ENCODE results near the gene TREML4.

The TREML4 gene

DNA sequence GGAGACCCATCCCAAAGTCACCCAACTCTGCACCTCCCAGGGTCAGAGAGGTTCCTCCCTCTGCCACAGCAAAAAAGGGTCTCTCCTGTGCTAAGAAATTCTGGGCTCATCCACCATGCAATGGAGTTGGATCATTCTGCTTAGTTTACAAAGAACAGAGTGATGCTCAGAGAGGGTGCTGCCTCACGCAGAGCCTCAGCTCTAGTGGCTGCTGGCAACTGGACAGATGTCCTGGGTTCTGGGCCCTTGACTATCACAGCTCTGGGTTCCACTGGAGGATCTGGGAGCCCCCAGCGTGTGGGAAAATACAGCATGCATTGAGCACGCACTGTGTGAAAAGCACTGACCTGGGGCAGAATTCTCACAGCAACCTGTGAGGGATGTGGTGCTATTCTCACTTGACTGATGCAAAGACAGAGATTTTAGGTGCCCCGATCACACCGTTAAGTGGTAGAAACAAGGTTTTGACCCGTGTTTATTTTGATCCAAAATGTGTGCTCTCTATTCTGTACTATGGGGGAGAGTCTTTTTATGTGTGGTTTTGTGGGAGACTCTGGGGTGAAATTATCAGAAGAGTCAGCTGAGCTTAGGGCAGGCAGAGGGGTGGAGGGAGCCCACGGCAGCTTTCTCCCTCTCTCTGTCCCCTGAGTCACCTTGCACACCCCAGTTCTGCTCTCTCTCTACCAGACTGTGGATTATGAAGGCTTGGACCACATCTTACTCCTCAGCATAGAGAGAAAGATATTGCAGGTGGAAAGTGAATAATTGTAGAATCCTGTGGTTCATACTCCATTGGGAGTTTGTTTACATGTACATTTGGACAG is 19.9 kb downstream of the TREML4 start:
- in situ Hi-C loops (cut with MboI; ENCODE audit: low sequenced_read_pairs): no loop called here

DNA sequence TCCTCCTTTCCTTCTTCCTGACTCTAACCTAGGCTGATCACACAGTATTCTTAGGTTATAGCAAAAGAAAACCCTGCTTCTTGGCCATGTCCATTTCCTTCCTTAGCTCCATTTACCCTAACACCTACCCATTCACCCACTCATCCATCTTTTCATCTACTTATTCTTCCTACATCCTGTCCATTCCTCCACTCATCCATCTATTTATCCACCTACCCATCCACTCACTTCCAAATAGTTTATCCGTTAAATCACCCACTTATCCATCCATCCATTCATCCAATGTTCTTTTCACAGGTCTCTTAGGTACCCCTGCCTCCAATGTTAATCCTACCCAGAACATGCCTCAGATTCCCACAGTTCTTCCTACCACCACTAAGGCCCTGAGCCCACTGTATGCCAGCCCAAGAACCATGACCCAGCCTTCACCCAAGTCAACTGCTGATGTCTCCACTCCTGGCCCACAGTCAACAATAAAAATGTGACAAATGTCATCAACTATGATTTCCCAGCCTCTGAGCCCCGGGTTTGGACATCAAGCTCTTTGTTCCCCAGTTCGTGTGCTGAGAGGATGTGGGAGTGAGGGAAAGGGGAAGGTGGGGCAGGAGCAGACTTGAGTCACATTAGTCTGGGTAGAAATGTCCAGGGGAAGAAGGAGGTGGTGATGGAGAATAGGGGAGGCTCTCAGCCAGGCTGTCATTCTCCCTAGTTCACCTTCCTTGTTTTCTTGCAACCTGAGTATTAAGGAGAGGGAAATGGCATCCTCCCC is 24.4 kb downstream of the TREML4 start:
- in situ Hi-C loops (cut with MboI; ENCODE audit: low sequenced_read_pairs): no loop called here

DNA sequence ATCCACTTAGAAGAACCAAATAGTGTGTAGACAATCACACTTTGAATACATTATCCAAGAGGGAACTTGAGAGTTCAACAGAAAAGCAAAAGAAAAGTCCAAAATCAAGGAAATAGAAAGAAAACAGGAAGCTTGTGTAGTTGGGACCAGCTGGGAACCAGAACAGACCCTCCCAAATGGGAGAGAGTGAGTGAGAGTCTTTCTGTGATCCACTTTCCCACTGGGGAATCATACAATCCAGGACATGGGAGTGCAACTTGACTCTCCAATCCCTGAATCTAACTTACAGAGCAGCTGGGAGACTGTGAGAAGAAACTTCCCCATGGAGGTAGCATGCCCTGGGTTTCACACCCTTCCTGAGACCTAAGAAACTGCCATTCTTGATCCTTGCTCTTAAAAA is 27.0 kb downstream of the TREML4 start:
- in situ Hi-C loops (cut with MboI; ENCODE audit: low sequenced_read_pairs): no loop called here

DNA sequence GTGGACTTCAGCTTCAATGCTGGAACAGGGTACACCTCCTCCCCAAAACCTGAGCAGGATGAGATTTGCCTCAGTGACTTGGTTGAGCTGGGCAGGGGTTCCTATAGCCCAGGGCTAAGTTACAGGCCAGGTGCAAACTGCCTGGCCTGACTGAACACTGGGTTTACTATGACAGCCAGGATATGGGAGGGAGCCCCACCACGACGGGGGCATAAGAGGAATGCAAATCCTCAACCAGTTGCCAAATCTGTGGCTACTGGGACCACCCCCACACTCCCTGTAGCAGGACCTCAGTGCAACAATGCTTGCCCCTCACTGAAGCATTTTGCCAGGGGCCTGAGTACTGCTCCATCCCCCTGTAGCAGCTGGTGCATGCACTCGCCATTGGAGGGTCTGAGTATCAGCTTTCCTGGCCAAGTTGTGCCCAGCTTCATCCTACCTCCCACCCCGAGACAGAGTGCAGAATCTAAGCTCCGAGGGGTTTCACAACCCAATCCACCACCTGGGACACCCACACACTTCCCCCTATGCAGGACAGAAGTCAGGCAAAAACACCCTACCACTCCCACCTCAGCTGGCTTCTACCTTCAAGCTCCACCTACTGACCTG is 27.6 kb downstream of the TREML4 start:
- in situ Hi-C loops (cut with MboI; ENCODE audit: low sequenced_read_pairs): no loop called here

DNA sequence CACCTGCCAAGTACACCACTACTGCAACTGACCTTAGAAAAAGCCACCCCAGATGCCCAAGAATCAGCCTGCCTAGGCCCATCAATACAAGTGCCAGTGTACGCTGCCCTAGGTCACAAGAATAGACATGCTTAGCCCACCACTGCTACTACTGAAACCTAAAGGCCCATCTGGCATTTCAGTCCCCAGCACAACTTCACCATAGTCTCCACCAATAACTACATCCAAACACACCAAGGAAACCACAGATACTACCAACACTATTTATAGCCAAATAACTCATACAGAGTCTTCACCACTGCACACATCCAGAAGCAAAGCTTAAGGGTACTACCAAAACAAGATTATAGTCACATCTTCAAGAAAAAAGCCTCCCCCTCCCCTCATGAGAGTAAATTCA is 28.2 kb downstream of the TREML4 start:
- in situ Hi-C loops (cut with MboI; ENCODE audit: low sequenced_read_pairs): no loop called here

DNA sequence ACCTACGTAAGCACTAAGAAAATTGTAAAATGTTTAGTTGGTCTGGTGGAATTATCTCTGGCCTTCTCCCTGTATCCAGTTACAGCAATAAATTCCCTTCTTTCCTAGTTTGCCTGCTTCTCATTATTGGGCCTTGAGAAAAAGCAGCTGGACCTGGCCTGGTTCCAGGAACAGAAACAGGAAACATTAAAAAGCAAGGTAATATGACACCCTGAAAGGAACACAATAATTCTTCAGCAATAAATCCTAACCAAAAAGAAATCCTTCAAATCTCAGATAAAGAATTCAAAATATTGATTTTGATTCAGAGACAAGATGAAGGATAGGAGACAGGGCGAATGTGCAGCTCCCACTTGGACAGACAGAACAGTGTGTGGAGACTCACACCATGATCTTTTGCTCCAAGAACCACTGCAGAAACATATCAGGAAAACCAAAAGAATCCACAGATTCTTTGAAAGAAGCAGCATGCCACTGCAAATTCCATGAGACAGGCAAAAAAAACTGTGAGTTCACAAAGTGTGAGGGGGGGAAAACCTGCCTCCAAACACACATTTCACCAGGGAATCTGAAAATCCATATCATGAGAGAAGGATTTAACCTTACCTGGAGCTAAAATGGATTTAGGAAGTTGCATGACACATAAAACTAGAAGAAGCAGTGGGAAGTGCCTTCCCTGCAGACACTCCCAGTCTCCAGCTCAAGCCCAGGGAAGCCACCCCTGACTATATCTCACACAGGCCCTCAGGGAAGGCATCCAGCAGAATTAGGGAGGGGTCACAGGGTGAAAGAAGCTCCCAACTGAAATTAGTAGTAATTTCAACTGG is 29.4 kb downstream of the TREML4 start:
- in situ Hi-C loops (cut with MboI; ENCODE audit: low sequenced_read_pairs): no loop called here

DNA sequence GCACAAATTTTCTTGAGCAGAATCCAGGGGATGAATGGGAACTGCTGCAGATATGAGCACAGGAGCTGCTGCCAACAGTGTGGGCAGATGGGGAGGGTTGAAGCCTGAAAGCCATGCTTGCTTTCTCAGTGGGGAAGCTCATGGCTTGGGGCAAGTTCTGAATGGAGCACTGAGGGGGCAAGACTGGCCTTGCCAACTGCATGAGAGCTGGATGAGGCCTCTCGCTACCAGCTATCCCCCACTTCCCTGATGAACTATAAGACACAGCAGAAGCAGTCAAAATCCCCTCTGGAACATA is 30.0 kb downstream of the TREML4 start:
- in situ Hi-C loops (cut with MboI; ENCODE audit: low sequenced_read_pairs): no loop called here

DNA sequence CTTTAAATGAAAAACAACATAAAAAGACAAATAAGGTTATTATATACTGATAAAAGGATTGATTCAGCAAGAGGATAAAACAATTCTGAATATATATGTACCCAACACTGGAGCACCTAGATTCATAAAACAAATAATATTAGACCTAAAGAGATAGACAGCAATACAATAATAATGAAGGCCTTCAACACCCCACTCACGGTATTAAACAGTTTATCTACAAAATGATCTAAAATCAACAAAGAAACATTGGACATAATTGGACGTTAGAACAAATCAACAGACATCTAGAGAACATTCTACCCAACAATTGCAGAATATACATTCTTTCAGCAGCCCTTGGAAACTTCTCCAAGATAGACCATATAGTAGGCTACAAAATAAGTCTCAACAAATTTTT is 34.3 kb downstream of the TREML4 start:
- in situ Hi-C loops (cut with MboI; ENCODE audit: low sequenced_read_pairs): no loop called here

DNA sequence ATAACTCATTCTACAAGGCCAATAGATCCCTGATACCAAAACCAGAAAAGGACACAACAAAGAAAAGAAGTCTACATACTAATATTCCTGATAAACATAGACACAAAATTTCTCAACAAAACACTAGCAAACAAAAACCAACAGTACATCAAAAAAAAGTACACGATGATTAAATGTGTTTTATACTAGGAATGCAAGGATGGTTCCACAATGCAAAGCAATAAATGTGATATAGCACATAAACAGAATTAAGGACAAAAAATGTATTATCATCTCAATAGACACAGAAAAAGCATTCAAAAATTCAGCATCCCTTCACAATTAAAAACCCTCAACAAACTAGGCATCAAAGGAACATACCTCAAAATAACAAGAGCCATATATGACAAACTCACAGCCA is 35.1 kb downstream of the TREML4 start:
- in situ Hi-C loops (cut with MboI; ENCODE audit: low sequenced_read_pairs): no loop called here

DNA sequence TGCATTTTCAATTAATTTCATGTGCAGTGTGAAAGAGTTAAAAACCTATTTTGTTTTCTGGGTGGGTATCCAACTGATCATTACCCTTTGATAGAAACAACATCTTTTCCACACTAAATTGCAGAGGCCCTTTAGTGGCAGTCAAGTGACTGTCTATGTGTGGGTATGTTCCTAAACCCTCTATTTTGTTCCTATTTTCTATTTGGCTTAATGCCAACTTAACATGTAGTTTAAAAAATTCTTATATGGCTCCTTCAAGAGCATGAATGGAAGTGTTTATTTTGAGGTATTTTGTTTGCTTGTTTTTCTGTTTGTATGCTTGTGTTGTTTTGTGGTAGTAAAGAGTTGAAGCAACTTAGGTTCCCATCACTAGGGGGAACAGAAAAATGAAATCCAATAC is 38.4 kb downstream of the TREML4 start:
- in situ Hi-C loops (cut with MboI; ENCODE audit: low sequenced_read_pairs): no loop called here

DNA sequence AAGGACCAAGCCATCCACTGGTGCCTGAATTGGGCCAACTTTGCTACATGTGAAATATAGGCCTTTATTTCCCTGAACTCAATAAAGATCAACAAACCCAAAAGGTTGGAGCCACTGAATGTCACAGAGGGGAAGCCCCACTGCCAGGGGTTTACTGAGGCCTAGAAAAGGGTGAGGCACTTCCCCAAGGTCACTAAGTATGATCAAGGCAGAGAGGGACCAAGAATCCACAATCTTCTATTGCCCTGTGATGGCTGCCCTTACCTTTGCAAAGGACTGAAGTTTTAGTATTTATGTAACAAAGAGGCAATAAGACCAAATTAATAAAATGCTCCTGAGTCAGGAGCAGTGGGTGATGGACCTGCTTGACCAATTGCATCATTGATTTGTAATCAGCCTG is 40.3 kb downstream of the TREML4 start:
- in situ Hi-C loops (cut with MboI; ENCODE audit: low sequenced_read_pairs): no loop called here

DNA sequence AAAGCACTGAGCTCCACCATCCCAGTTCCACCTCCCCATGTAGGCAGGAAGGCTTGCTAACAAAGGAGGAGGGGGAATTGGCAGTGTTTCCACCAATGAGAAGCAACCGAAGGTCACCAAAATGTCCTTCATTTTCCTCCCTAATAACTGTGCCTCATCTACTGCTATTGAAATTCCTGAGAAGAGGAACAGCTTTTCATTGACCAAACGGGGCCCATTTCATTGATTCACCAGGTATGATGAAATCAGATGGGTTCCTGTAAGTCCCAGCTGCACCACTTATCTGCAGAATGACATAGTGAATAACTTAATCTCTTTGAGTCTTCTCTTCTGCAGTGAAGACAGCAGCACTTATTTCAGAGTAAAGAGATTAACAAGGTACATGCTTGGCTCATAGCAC is 41.0 kb downstream of the TREML4 start:
- in situ Hi-C loops (cut with MboI; ENCODE audit: low sequenced_read_pairs): no loop called here

DNA sequence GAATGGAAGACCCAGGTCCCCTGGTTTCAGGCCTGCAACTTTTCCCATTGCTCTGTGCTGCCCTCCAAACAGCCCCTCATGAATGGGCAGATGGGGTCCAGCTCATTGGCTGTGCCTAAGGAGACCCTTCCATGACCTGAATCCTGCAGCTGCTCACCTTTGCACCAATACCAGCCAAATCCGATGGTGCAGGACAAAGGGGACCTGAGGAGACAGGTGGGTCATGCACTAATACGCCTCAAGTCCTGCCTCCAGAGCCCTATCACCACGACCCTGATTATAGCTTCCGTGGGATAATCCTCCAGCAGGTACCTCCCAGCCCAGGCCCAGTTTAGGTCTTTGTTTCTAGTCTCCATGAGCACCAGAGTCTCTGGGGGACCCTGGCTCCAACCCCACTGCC is 41.6 kb downstream of the TREML4 start:
- in situ Hi-C loops (cut with MboI; ENCODE audit: low sequenced_read_pairs): no loop called here

DNA sequence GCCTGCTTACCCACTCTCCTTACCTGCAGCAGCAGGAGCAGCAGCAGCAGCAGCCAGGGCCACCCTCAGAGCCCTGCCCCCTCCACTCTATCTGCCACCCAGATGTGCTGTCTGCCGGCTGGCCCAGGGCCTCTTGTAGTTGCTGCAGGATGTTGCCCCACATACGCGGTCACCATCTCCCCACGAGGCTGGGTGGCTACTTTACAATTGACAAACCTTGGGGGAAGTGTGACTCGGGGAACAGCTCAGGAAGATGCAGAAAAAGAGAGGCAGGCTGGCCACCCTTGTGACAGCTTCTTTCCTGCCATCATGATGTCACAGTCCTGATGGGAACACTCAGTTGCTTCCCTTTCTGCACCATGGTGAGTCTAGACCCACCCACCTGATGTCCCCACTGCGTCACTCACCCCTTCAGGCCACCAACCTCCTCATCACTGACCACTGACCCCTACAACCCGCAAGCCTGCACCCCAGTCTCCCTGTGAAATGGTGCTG is 43.8 kb downstream of the TREML4 start:
- in situ Hi-C loops (cut with MboI; ENCODE audit: low sequenced_read_pairs): no loop called here

DNA sequence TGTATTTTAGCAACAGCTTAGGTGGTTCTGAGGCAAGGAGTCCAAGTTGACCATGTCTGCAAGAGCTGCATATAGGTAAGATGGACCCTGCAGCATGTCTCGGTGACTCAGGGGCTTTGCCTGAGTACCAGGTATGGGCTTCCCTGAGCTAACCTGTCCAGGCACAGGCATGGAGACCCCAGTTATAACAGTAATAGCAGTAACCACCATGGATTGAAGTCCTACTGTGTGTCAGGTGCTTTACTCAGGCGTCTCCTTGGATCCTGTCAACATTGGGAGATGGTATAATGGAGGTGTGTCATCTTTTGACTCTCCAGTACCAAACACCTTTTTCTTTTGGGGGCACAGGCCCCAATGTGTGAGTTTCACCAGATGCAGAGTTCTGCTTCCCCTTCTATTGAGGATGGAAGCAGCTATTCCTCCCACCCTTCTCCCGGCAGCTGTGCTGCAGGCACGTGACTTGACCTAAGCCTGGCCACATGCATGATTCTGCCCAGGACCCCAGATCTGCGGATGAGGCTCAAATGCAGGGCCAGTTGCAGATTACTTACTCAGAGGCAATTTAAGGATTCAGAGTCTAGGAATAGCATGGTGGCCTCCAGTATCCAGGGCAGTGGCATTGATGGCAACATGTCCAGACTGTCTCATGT is 44.6 kb downstream of the TREML4 start:
- in situ Hi-C loops (cut with MboI; ENCODE audit: low sequenced_read_pairs): no loop called here

DNA sequence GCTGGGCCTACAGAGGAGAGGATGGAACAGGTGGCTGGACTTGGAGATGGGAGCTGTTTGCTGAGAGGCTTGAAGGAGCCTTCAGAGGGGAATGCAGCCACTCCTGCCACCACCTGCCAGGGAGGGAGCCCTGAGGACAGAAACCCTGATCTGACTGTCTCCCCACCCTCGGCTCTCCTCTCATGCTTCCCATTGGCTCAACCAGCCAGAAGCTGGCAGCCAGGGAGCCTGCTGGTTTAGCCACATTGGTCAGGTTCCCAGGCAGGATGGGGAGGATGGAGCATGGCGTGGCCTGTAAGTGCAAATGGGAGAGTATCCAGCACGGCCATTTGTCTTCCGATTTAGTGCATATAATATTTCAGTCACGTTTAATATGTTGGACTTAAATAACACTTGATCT is 45.6 kb downstream of the TREML4 start:
- in situ Hi-C loops (cut with MboI; ENCODE audit: low sequenced_read_pairs): no loop called here

DNA sequence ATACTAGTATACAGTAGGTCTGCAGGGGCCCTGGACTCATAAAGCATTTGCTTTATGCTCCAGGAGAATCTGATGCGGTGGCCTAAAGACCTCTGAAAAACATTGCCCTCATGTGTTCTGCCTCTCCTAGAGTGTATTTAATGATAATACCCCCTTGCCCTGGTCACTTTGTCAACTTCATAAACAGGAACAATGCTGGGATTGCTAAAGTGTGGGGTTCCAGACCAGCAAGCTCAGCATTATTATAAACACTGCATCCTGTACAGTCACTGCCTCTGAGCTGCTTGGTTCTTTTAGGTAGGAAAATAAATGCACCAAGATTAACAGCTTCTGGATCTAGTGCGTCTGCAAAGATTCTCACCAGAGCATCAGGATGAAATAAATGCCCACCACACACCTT is 46.1 kb downstream of the TREML4 start:
- in situ Hi-C loops (cut with MboI; ENCODE audit: low sequenced_read_pairs): no loop called here

DNA sequence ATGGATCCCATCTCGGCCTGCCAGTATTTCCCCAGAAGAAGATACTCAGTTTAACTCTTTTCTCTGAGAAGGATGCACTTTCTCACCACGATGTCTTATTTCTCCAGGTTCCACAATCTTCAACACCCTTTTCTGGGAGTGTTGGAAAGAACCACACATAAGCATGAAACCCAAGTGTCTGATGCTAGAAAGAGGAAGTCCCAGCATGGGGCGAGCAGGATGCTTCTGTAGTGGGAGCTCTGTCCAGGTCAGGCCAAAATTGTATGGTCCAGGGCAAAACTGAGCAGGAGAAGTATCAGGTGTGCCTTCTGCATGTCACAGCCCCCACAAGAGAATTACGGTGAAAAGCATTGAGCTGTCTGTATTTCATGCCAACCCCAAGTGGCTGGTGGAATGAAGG is 47.3 kb downstream of the TREML4 start:
- in situ Hi-C loops (cut with MboI; ENCODE audit: low sequenced_read_pairs): no loop called here

DNA sequence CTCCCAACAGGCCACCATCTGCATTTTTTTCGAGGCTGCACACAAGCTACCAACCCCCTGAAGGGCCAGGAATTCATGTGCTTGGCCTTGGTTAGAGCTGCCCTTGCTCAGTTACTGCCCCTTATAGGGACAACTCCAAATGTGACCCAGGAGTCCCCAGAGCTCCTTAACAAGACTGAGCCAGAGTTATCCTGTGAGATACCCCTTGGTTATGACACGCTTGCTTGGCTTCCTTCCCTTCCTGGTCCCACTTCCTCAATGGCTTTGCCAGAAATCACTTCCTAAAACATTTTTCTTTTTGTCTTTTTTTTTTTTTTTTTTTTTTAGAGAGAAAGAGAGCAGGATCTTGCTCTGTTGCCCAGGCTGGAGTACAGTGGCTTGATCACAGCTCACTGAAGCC is 49.5 kb downstream of the TREML4 start:
- in situ Hi-C loops (cut with MboI; ENCODE audit: low sequenced_read_pairs): no loop called here

DNA sequence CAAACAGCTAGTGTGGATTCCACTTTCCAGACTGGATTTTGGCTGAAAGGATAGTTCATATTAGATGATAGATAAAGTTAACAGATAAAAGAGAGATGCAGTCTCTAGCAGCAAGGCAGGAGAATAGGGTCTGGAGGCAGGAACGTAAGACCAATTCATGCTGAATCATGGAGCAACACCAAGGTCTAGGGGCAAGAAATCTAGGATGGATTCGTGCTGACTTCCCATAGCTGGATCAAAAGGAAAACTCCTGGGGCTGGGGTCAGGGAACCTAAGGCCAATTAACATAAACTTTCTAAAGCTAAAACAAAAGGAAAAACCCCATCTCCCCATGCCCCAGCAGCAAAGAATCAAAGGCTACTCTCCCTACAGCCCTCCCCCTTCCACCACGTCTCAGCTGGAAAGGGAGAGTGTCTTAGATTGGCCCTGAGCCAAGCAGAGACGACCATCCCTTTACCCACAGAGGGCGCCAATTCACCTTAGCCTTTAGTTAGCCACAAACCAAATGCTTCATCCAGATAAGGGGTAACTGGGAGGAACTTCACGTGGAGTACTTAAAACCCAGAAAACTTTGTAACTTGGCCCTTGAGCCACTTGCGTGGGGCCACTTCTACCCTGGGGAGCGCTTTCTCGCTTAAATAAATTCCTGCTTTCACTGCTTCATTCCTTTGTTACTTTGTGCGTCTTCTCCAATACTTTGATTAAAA is 50.7 kb downstream of the TREML4 start:
- in situ Hi-C loops (cut with MboI; ENCODE audit: low sequenced_read_pairs): no loop called here

Data from HL-60/S4 (cell line).